NCI-H1694 treated with DMSO at 0.1 percent for 48 hours (cell line): ENCODE results near the gene CACNA2D4.
A peak's percentile ranks its signal among the peaks of the same experiment; 100 is the strongest.

Experiments used
- DNase-seq: peaks from one replicate; lab custom pipeline; 2025; lab: John Stamatoyannopoulos, UW

Gene CACNA2D4

GRCh38 chr12:1815814-1816729 lies 102.4 kb downstream of the CACNA2D4 start:
- DNase-seq = no peak

- no peak for DNase-seq
These were observed 103.3 kb downstream of the CACNA2D4 start for GRCh38 chr12:1815108-1815507.

- DNase-seq = no peak
These were observed 104.2 kb downstream of the CACNA2D4 start for GRCh38 chr12:1814266-1814665.

- DNase-seq = no peak
These were observed 105.7 kb downstream of the CACNA2D4 start for GRCh38 chr12:1812650-1813302.

- DNase-seq = no peak
These were observed 106.5 kb downstream of the CACNA2D4 start for GRCh38 chr12:1811948-1812291.

- no peak for DNase-seq
These were observed 107.0 kb downstream of the CACNA2D4 start for GRCh38 chr12:1811281-1811947.

- no peak for DNase-seq
These were observed 107.5 kb downstream of the CACNA2D4 start for GRCh38 chr12:1810931-1811280.

GRCh38 chr12:1810201-1810930 lies 108.1 kb downstream of the CACNA2D4 start:
- DNase-seq = no peak

- DNase-seq = no peak
These were observed 108.8 kb downstream of the CACNA2D4 start for GRCh38 chr12:1809591-1810190.

- DNase-seq = no peak
These were observed 109.5 kb downstream of the CACNA2D4 start for GRCh38 chr12:1808798-1809480.

GRCh38 chr12:1808036-1808797 lies 110.2 kb downstream of the CACNA2D4 start:
- no peak for DNase-seq

GRCh38 chr12:1807087-1807860 lies 111.2 kb downstream of the CACNA2D4 start:
- no peak for DNase-seq

GRCh38 chr12:1806301-1807086 lies 112.0 kb downstream of the CACNA2D4 start:
- no peak for DNase-seq

- no peak for DNase-seq
These were observed 112.9 kb downstream of the CACNA2D4 start for GRCh38 chr12:1805441-1806081.

- DNase-seq = peak; percentile 85
These were observed 113.7 kb downstream of the CACNA2D4 start for GRCh38 chr12:1804545-1805332.

GRCh38 chr12:1803736-1804135 lies 114.7 kb downstream of the CACNA2D4 start:
- DNase-seq = no peak

GRCh38 chr12:1801303-1801975 lies 117.0 kb downstream of the CACNA2D4 start:
- DNase-seq = no peak
